Right renal pelvis (tissue), 4 donors: ENCODE data around the gene FMO1. TPM values are rescaled to one million over a fixed set of nuclear protein-coding genes. Genes with fewer than 3 reads are reported as not detected.
"Not testable (repeated sequence)": the region's sequence is repeated elsewhere in the genome, so short reads cannot be mapped to it uniquely, and the experiment has no call there.

ENCODE experiments used
- DNase-seq, 4 donors: peaks; one replicate each; pipeline ENCODE4 v3.0.0-alpha.2; 2013; ENCODE audit warnings: low read depth in 4 of 4, low spot score in 3 of 4, missing footprints in 1 of 4
- polyA plus RNA-seq, 4 donors: library from polyadenylated mRNA; unstranded; fragments of 120-200 nt; gene quantifications; one replicate each; pipeline ENCODE4 v1.2.1, GENCODE V29; 2013; ENCODE audit not compliant: insufficient read length in 4 of 4

FMO1 gene
- polyA plus RNA-seq, 4 donors, result 144 to 239 (median 178) TPM

GRCh38 chr1:171277534-171277933 is 29.2 kb downstream of the FMO1 start:
- DNase-seq, result no peak

- no peak for DNase-seq
These were observed 30.9 kb downstream of the FMO1 start for GRCh38 chr1:171279234-171279633.

- DNase-seq, result no peak
These were observed 31.4 kb downstream of the FMO1 start for GRCh38 chr1:171279678-171280077.

- no peak for DNase-seq
These were observed 32.3 kb downstream of the FMO1 start for GRCh38 chr1:171280599-171280998.

- DNase-seq, result no peak
These were observed 37.9 kb downstream of the FMO1 start for GRCh38 chr1:171286032-171286705.

- DNase-seq, result no peak
These were observed 42.3 kb downstream of the FMO1 start for GRCh38 chr1:171290621-171291020.

GRCh38 chr1:171292799-171293198 is 44.5 kb downstream of the FMO1 start:
- DNase-seq, result no peak

- DNase-seq, result not testable (repeated sequence)
These were observed 47.1 kb downstream of the FMO1 start for GRCh38 chr1:171295383-171295782.

- DNase-seq, result no peak
These were observed 47.5 kb downstream of the FMO1 start for GRCh38 chr1:171295821-171296220.

GRCh38 chr1:171296897-171297296 is 48.6 kb downstream of the FMO1 start:
- no peak for DNase-seq

- DNase-seq, result no peak
These were observed 50.4 kb downstream of the FMO1 start for GRCh38 chr1:171298696-171299095.

GRCh38 chr1:171299342-171299741 is 51.0 kb downstream of the FMO1 start:
- no peak for DNase-seq

- no peak for DNase-seq
These were observed 52.1 kb downstream of the FMO1 start for GRCh38 chr1:171300401-171300800.

GRCh38 chr1:171310661-171311087 is 62.4 kb downstream of the FMO1 start:
- DNase-seq, result no peak

GRCh38 chr1:171311771-171312558 is 63.7 kb downstream of the FMO1 start:
- no peak for DNase-seq

- DNase-seq, result no peak
These were observed 65.1 kb downstream of the FMO1 start for GRCh38 chr1:171313319-171313834.

- DNase-seq, result peak; percentile 95 to 99 (median 98)
These were observed 65.6 kb downstream of the FMO1 start, which contains the start of gene FMO4 for GRCh38 chr1:171313835-171314320. Gene FMO4 (plus strand): TSS chr1:171314183. CDS start chr1:171319826, 5,643 bp downstream.

GRCh38 chr1:171329251-171329650 is 81.0 kb downstream of the FMO1 start:
- no peak for DNase-seq

GRCh38 chr1:171334024-171334640 is 85.8 kb downstream of the FMO1 start:
- no peak for DNase-seq
